Heart right ventricle (tissue), 16 donors: Measurements from ENCODE around the gene ACCSL. TPM values are rescaled to one million over a fixed set of nuclear protein-coding genes. Genes with fewer than 3 reads are reported as not detected.

Source experiments
- ATAC-seq, 8 donors: fragments of 200-7000 bp; cut with Tn5 transposase; one replicate each; pipeline ENCODE4 v1.9.1; 2020; ENCODE audit warnings: mild to moderate bottlenecking in 8 of 8, moderate library complexity in 8 of 8, moderate number of reproducible peaks in 1 of 8
- DNase-seq, 2 donors: peaks; one replicate each; pipeline ENCODE4 v3.0.0-alpha.2; 2020
- H3K27ac ChIP-seq, 10 donors: fragments of 200-600 bp; sonication (generic) in 2 of 10; one replicate each; pipeline versions ENCODE4 v1.5.0 to v1.8.0; 2020 to 2022; ENCODE audit warnings: mild to moderate bottlenecking in 3 of 10
- H3K27me3 ChIP-seq, 7 donors: fragments of 200-600 bp; one replicate each; pipeline ENCODE4 v1.8.0; 2021 to 2022; ENCODE audit warnings: mild to moderate bottlenecking in 2 of 7
- H3K36me3 ChIP-seq, 9 donors: fragments of 200-600 bp; sonication (generic) in 1 of 9; one replicate each; pipeline versions ENCODE4 v1.5.0 to v1.8.0; 2020 to 2022; ENCODE audit warnings: mild to moderate bottlenecking in 2 of 9
- H3K4me1 ChIP-seq, 9 donors: fragments of 200-600 bp; sonication (generic) in 1 of 9; one replicate each; pipeline versions ENCODE4 v1.5.0 to v1.8.0; 2020 to 2022; ENCODE audit warnings: mild to moderate bottlenecking in 4 of 9
- H3K4me3 ChIP-seq, 10 donors: fragments of 200-600 bp; sonication (generic) in 2 of 10; one replicate each; pipeline versions ENCODE4 v1.5.0 to v1.8.0; 2020 to 2022; ENCODE audit warnings: mild to moderate bottlenecking in 7 of 10, moderate library complexity in 2 of 10
- H3K9me3 ChIP-seq, 11 donors: fragments of 200-600 bp in 10 of 11; sonication (generic) in 2 of 11; one replicate each; pipeline versions ENCODE4 v1.5.0 to v1.8.0; 2013 to 2022; ENCODE audit warnings: mild to moderate bottlenecking in 2 of 11, control low read depth in 1 of 11, moderate library complexity in 1 of 11
- WGBS, 2 donors: extraction: QIAGEN DNeasy Blood & Tissue Kit; methylation state at CpG; one replicate each; pipeline ENCODE4 v1.1.7; 2013; ENCODE audit warnings: inconsistent platforms in 1 of 2; 5-methylcytosine and 5-hydroxymethylcytosine counted together
- intact Hi-C, 10 donors: fragments of 100-400 bp; cut with DNase I; formaldehyde crosslinking; loops; one replicate each; pipeline versions ENCODE4 v1.11.1 to v1.14.2; 2022
- polyA plus RNA-seq, 2 donors: library from polyadenylated mRNA; stranded (reverse); fragments of 200-250 nt; gene quantifications; one replicate each; pipeline ENCODE4 v1.2.3, GENCODE V29; 2013
- total RNA-seq, 10 donors: library from RNA; stranded (reverse); fragmentation: NEBNext Ultra II Directional in 3 of 10; extraction: Animal tissue kit (Norgen Biotek cat#: 25700) in 3 of 10; gene quantifications; one replicate each; pipeline versions ENCODE4 v1.2.1 to v1.2.4, GENCODE V29; 2021 to 2023
- TF ChIP-seq, protein P1 (sequence below), 9 donors: fragments of 200-600 bp; sonication (generic) in 2 of 9; IDR thresholded peaks; one replicate each; pipeline versions ENCODE4 v1.5.0 to v1.8.0; 2021 to 2022; ENCODE audit warnings: antibody characterized with exemption in 9 of 9, mild to moderate bottlenecking in 5 of 9, moderate library complexity in 1 of 9
- donor health status: Arrhythmogenic right ventricular cardiomyopathy.
- donor health status: ischemic (EF 13 %, LVEDD 7.1; RV severe dilation, severe dysfunction).
- donor health status: healthy with polysubstance abuse.
- donor health status: DM: no; HTN: yes; CAD: no.
- donor health status: DM: no; HTN: no; CAD: no.
- donor health status: ischemic (EF 25% LVEDD 6.9; RV normal size, moderate dysfunction).
- donor health status: ischemic (EF 25% LVEDD 5.7; RV mildly dilated, moderate dysfunction).
- donor health status: healthy.
- donor health status: DM: yes; HTN: yes; CAD: no.
- donor health status: Ischemic cardiomyopathy.
- donor health status: ischemic (EF 35%, LVEDD 5.7; RV mildly dilated, moderate dysfunction).
- donor health status: nonischemic (EF 11% LVEDD 7.7; RV severe dilation, severe dysfunction).
- donor health status: DM: yes; HTN: yes; CAD: no.
- donor health status: PGD.
- donor health status: ischemic (EF 29% LVEDD 5.4; RV normal size, mild dysfunction).
- donor health status: nonischemic (EF 23%, LVEDD 6.1; RV moderate dilation, normal function).

Gene ACCSL
- total and polyA plus RNA-seq, 12 donors, result not detected

DNA sequence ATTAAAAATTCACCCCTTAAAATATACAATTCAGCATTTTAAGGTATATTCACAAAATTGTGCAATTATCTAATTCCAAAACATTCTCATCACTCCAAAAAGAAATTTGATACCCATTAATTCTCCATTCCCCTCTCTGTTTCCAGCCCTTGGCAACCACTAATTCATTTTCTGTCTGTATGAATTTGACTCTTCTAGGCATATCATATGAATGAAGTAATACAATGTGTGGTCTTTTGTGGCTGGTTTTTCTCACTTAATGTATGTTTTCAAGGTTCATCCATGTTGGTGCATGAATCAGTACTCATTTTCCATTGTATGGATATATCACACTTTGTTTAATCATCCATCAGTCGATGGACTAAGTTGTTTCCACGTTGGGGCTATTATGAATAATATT is 29.0 kb upstream of the ACCSL start:
- no peaks in the 10 kb centered on the region for H3K36me3 ChIP-seq
- intact Hi-C loops, result no loop called here
- TF ChIP-seq, protein P1, sequence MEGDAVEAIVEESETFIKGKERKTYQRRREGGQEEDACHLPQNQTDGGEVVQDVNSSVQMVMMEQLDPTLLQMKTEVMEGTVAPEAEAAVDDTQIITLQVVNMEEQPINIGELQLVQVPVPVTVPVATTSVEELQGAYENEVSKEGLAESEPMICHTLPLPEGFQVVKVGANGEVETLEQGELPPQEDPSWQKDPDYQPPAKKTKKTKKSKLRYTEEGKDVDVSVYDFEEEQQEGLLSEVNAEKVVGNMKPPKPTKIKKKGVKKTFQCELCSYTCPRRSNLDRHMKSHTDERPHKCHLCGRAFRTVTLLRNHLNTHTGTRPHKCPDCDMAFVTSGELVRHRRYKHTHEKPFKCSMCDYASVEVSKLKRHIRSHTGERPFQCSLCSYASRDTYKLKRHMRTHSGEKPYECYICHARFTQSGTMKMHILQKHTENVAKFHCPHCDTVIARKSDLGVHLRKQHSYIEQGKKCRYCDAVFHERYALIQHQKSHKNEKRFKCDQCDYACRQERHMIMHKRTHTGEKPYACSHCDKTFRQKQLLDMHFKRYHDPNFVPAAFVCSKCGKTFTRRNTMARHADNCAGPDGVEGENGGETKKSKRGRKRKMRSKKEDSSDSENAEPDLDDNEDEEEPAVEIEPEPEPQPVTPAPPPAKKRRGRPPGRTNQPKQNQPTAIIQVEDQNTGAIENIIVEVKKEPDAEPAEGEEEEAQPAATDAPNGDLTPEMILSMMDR (IDR thresholded peaks at IDR 0.05), result no peak
- no peak for ATAC-seq
- H3K9me3 ChIP-seq, result peaks cover 0 to 9% (median 0%) of the 10 kb centered on the region in 11 donors
- H3K27me3 ChIP-seq, result no peaks in the 10 kb centered on the region
- H3K4me3 ChIP-seq, result no peak overlapping the region
- peaks cover 4 to 38% (median 26%) of the 10 kb centered on the region in 9 donors for H3K4me1 ChIP-seq
- DNase-seq, result no peak
- WGBS, 2 donors, result 82 to 83% methylated on average over 2 of the region's 2 CpGs
- H3K27ac ChIP-seq, result no peak overlapping the region

DNA sequence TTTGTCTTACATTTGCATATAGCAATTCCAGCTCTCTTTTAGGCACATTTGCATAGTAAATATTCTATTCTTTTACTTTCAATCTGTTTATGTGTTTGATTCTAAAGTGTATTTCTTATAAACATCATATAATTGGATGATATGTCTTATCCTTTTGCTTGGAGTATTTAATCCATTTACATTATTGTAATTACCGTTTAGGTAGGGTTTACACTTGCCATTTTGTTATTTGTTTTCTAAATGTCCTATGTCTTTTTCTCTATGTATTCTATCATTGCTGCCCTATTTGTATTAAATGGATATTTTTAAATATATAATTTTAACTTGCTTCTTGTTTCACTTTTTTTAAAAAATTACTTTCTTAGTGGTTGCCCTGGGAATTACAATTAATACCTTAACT is 22.8 kb upstream of the ACCSL start:
- ATAC-seq, result no peak
- intact Hi-C loops, result no loop called here

DNA sequence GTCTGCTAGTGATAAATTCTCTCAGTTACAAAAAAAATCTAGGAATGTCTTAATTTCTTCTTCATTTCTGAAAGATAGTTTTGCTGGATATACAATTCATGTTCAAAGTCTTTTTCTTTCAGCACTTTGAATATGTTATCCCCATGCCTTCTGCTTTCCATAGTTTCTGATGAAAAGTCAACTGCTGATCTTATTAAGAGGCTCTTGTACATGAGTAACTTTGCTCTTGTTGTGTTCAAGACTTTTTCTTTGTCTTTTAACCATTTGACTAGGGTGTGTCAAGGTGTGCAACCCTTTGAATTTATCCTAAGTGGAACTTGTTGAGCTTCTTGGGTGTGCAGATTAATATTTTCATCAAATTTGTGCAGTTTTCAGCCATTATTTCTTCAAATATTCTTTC is 22.1 kb upstream of the ACCSL start:
- DNase-seq (no peak), ATAC-seq (no peak)
- H3K9me3 ChIP-seq, result peaks cover 0 to 34% (median 7%) of the 10 kb centered on the region in 11 donors
- TF ChIP-seq, protein P1 (IDR thresholded peaks at IDR 0.05), result no peak
- H3K4me3 ChIP-seq, result no peak overlapping the region
- no peaks in the 10 kb centered on the region for H3K27me3 ChIP-seq
- H3K36me3 ChIP-seq, result no peaks in the 10 kb centered on the region
- H3K4me1 ChIP-seq, result peaks cover 0 to 11% (median 8%) of the 10 kb centered on the region in 9 donors
- intact Hi-C loops, result no loop called here
- no peak overlapping the region for H3K27ac ChIP-seq

More for the DNA sequence above, 22.8 kb upstream of the ACCSL start:
- DNase-seq, result no peak
- Histone ChIP-seq H3K27me3 (no peaks in the 10 kb centered on the region), H3K4me1 (peaks cover 0 to 3% (median under 1%) of the 10 kb centered on the region in 9 donors), H3K27ac (no peak overlapping the region), H3K36me3 (no peaks in the 10 kb centered on the region), H3K4me3 (no peak overlapping the region), H3K9me3 (peaks cover 0 to 34% (median 7%) of the 10 kb centered on the region in 11 donors)
- TF ChIP-seq, protein P1 (IDR thresholded peaks at IDR 0.05), result peak in 2 of 9 donors; percentile 17 to 28
- 97 to 100% methylated on average over 1 of the region's 1 CpG for WGBS, 2 donors

DNA sequence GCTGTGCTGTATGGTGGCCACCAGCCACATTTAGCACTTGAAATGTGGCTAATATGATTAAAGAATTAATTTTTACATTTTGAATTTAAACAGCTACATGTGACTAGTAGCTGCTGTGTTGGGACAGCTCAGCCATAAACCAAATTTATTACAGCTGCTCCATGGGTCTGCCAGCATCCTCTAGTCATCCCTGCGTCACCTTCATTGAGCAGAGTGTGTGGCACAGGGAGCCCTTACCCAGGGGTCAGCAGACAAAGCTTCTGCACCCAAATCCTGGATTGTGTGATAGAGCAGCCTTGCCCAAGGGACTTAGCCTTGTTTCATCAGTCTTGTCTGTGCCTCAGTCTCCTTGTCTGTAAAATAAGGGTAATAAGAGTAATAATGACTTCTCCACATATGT is 19.4 kb upstream of the ACCSL start:
- peaks cover 0 to 26% (median 7%) of the 10 kb centered on the region in 11 donors for H3K9me3 ChIP-seq
- H3K4me3 ChIP-seq, result no peak overlapping the region
- DNase-seq (no peak), ATAC-seq (no peak)
- peaks cover 9 to 38% (median 35%) of the 10 kb centered on the region in 9 donors for H3K4me1 ChIP-seq
- WGBS, 2 donors, result 96 to 98% methylated on average over 1 of the region's 1 CpG
- no peak overlapping the region for H3K27ac ChIP-seq
- intact Hi-C loops, result no loop called here
- H3K27me3 ChIP-seq, result no peaks in the 10 kb centered on the region
- H3K36me3 ChIP-seq, result no peaks in the 10 kb centered on the region
- TF ChIP-seq, protein P1 (IDR thresholded peaks at IDR 0.05), result no peak
